Neuronal stem cell (in vitro differentiated cells): ENCODE results near the gene CST7.
A peak's percentile ranks its signal among the peaks of the same experiment; 100 is the strongest.

Source experiments
- DNase-seq: peaks from one replicate; pipeline ENCODE4 v3.0.0-alpha.2; 2013; ENCODE audit warnings: low spot score
- H2AFZ ChIP-seq: one replicate; pipeline ENCODE4 v1.6.1; 2013; ENCODE audit warnings: mild to moderate bottlenecking, low read length, inconsistent platforms
- H2AK5ac ChIP-seq: 2 replicates; pipeline ENCODE4 v1.6.1; 2013; ENCODE audit warnings: low read depth, mild to moderate bottlenecking, inconsistent platforms, low read length, moderate library complexity, mixed read lengths
- H2BK120ac ChIP-seq: 2 replicates; pipeline ENCODE4 v1.6.1; 2013; ENCODE audit warnings: low read depth, mild to moderate bottlenecking, inconsistent platforms, low read length, moderate library complexity, mixed read lengths
- H2BK12ac ChIP-seq: one replicate; pipeline ENCODE4 v1.6.1; 2013; ENCODE audit warnings: low read length, inconsistent platforms
- H2BK15ac ChIP-seq: 2 replicates; pipeline ENCODE4 v1.6.1; 2013; ENCODE audit warnings: mild to moderate bottlenecking, low read length, inconsistent platforms, mixed read lengths
- H2BK5ac ChIP-seq: one replicate; pipeline ENCODE4 v1.6.1; 2013; ENCODE audit warnings: inconsistent platforms, mild to moderate bottlenecking, low read length, moderate library complexity
- H3K14ac ChIP-seq: one replicate; pipeline ENCODE4 v1.6.1; 2013; ENCODE audit warnings: low read length, inconsistent platforms
- H3K18ac ChIP-seq: 2 replicates; pipeline ENCODE4 v1.6.1; 2013; ENCODE audit warnings: low read length, inconsistent platforms
- H3K23ac ChIP-seq: 2 replicates; pipeline ENCODE4 v1.6.1; 2013; ENCODE audit warnings: low read depth, mild to moderate bottlenecking, mixed read lengths, low read length, inconsistent platforms; ENCODE audit not compliant: poor library complexity
- H3K27ac ChIP-seq: replicated peaks from 3 replicates; pipeline ENCODE4 v1.5.1; 2013; ENCODE audit warnings: low read length, inconsistent platforms
- H3K27me3 ChIP-seq, 3 experiments: 2 replicates each; pipeline ENCODE4 v1.6.1; 2013; ENCODE audit warnings: low read length in 3 of 3, mild to moderate bottlenecking in 2 of 3, inconsistent platforms in 1 of 3, low read depth in 1 of 3, mixed read lengths in 1 of 3, moderate library complexity in 1 of 3; ENCODE audit not compliant: control insufficient read depth in 3 of 3, insufficient read depth in 3 of 3
- H3K36me3 ChIP-seq, 2 donors: replicated peaks in 1 of 2; 2 replicates each; pipeline ENCODE4 v1.6.1; 2013; ENCODE audit warnings: low read length in 2 of 2; ENCODE audit not compliant: control insufficient read depth in 2 of 2, insufficient read depth in 2 of 2
- H3K4ac ChIP-seq: 2 replicates; pipeline ENCODE4 v1.6.1; 2013; ENCODE audit warnings: inconsistent platforms, mild to moderate bottlenecking, low read length, moderate library complexity
- H3K4me1 ChIP-seq, 2 donors: 1 replicate in 1 of 2; 2 replicates in 1 of 2; pipeline ENCODE4 v1.6.1; 2013; ENCODE audit warnings: low read length in 2 of 2, low read depth in 1 of 2; ENCODE audit not compliant: control insufficient read depth in 2 of 2, insufficient read depth in 1 of 2
- H3K4me2 ChIP-seq: one replicate; pipeline ENCODE4 v1.6.1; 2013; ENCODE audit warnings: mild to moderate bottlenecking, low read length, inconsistent platforms; ENCODE audit not compliant: insufficient read depth, poor library complexity, severe bottlenecking
- H3K4me3 ChIP-seq, 2 donors: 2 replicates each; pipeline ENCODE4 v1.5.1; 2013; ENCODE audit warnings: low read length in 2 of 2, mild to moderate bottlenecking in 2 of 2, inconsistent platforms in 1 of 2, moderate library complexity in 1 of 2
- H3K79me1 ChIP-seq: one replicate; pipeline ENCODE4 v1.6.1; 2013; ENCODE audit warnings: low read depth, mild to moderate bottlenecking, inconsistent platforms, low read length, moderate library complexity
- H3K9ac ChIP-seq: one replicate; pipeline ENCODE4 v1.6.1; 2013; ENCODE audit warnings: mild to moderate bottlenecking, low read depth, low read length, inconsistent platforms; ENCODE audit not compliant: poor library complexity
- H3K9me3 ChIP-seq, 2 donors: replicated peaks in 1 of 2; 2 replicates each; pipeline versions ENCODE3 to v1.6.1; 2013; ENCODE audit warnings: low read length in 2 of 2, mild to moderate bottlenecking in 2 of 2, inconsistent platforms in 1 of 2, low read depth in 1 of 2, mixed read lengths in 1 of 2, moderate library complexity in 1 of 2; ENCODE audit not compliant: control insufficient read depth in 2 of 2, insufficient read depth in 1 of 2
- H4K8ac ChIP-seq: one replicate; pipeline ENCODE4 v1.6.1; 2013; ENCODE audit warnings: low read depth, mild to moderate bottlenecking, inconsistent platforms, low read length, moderate library complexity
- H4K91ac ChIP-seq: one replicate; pipeline ENCODE4 v1.6.1; 2013; ENCODE audit warnings: low read length, low read depth, mild to moderate bottlenecking, inconsistent platforms; ENCODE audit not compliant: poor library complexity
- WGBS, 2 donors: extraction: QIAGEN DNeasy Blood & Tissue Kit; methylation state at CpG; one replicate each; pipeline ENCODE4 v1.1.7; 2013; ENCODE audit warnings: missing lambda C conversion rate in 2 of 2, mixed read lengths in 1 of 2; ENCODE audit not compliant: insufficient read length in 2 of 2, insufficient replicate concordance in 1 of 2; ENCODE audit errors: extremely low coverage in 2 of 2; 5-methylcytosine and 5-hydroxymethylcytosine counted together

Gene CST7

GRCh38 chr20:24953621-24954133, 4.6 kb downstream of the CST7 start:
- Histone ChIP-seq H3K4ac (no peak overlapping the region), H2AFZ (no peak overlapping the region), H3K23ac (no peak overlapping the region), H3K4me1 (peaks cover 0 to 2% of the 10 kb centered on the region in 2 donors), H3K79me1 (peaks cover 2% of the 10 kb centered on the region), H2AK5ac (no peak overlapping the region), H4K91ac (no peak overlapping the region), H3K4me2 (no peak overlapping the region), H2BK15ac (no peak overlapping the region), H3K9ac (no peak overlapping the region), H4K8ac (no peak overlapping the region), H3K36me3 (peaks cover 7 to 22% of the 10 kb centered on the region in 2 donors), H3K18ac (peak overlapping the region; percentile 13), H2BK5ac (no peak overlapping the region), H3K27me3 (no peaks in the 10 kb centered on the region), H3K9me3 (no peaks in the 10 kb centered on the region), H3K27ac (no peak overlapping the region), H3K4me3 (no peak overlapping the region), H3K14ac (no peak overlapping the region), H2BK120ac (no peak overlapping the region), H2BK12ac (no peak overlapping the region)
- DNase-seq: no peak
- no CpG with 5 or more reads among the region's 16 CpGs for WGBS, 2 donors

DNA sequence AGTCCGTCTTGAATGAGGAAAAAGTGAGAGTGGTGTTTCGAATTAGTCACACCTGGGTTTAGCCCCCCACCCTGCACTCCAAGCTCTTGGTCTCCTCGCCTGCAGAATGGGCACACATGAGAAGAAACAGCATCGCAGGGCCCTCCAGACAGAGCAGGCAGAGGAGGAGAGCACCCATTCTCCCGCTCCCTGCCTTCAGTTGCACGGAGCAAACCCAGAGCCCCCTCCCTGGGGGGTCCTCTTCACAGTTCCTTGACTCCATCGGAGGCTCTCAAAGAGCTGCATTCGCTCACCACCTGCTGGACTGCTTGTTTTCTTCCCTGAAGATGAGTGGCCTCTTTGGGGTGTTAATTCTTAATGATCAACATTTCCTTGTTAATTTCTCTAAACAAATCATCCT, 5.1 kb downstream of the CST7 start:
- H2BK15ac ChIP-seq: no peak overlapping the region
- H4K8ac ChIP-seq: no peak overlapping the region
- no peak overlapping the region for H2AK5ac ChIP-seq
- no peak overlapping the region for H3K4me2 ChIP-seq
- no peak overlapping the region for H3K4ac ChIP-seq
- H3K4me3 ChIP-seq: no peak overlapping the region
- H2BK120ac ChIP-seq: no peak overlapping the region
- H3K9me3 ChIP-seq: no peaks in the 10 kb centered on the region
- no peaks in the 10 kb centered on the region for H3K27me3 ChIP-seq
- no peak overlapping the region for H2BK12ac ChIP-seq
- peaks cover 7 to 27% of the 10 kb centered on the region in 2 donors for H3K36me3 ChIP-seq
- no peak overlapping the region for H3K14ac ChIP-seq
- no peak overlapping the region for H3K18ac ChIP-seq
- no peak overlapping the region for H3K27ac ChIP-seq
- H3K79me1 ChIP-seq: peaks cover 2% of the 10 kb centered on the region
- no peak overlapping the region for H4K91ac ChIP-seq
- peaks cover 0 to 2% of the 10 kb centered on the region in 2 donors for H3K4me1 ChIP-seq
- no peak for DNase-seq
- H3K9ac ChIP-seq: no peak overlapping the region
- no peak overlapping the region for H3K23ac ChIP-seq
- no peak overlapping the region for H2AFZ ChIP-seq
- no CpG with 5 or more reads among the region's 8 CpGs for WGBS, 2 donors
- no peak overlapping the region for H2BK5ac ChIP-seq

- no peak overlapping the region for H3K27ac ChIP-seq
- peaks cover 2% of the 10 kb centered on the region for H3K79me1 ChIP-seq
- H3K4me3 ChIP-seq: no peak overlapping the region
- no CpG with 5 or more reads among the region's 2 CpGs for WGBS, 2 donors
- H3K36me3 ChIP-seq: peaks cover 8 to 31% of the 10 kb centered on the region in 2 donors
- H3K4me2 ChIP-seq: no peak overlapping the region
- no peak overlapping the region for H2BK12ac ChIP-seq
- H3K4ac ChIP-seq: no peak overlapping the region
- no peak overlapping the region for H3K9ac ChIP-seq
- no peak overlapping the region for H2AK5ac ChIP-seq
- no peak overlapping the region for H2AFZ ChIP-seq
- H3K9me3 ChIP-seq: no peaks in the 10 kb centered on the region
- H4K91ac ChIP-seq: no peak overlapping the region
- H2BK120ac ChIP-seq: no peak overlapping the region
- H3K23ac ChIP-seq: no peak overlapping the region
- H2BK5ac ChIP-seq: no peak overlapping the region
- H3K27me3 ChIP-seq: no peaks in the 10 kb centered on the region
- no peak overlapping the region for H3K18ac ChIP-seq
- H3K14ac ChIP-seq: no peak overlapping the region
- no peak overlapping the region for H4K8ac ChIP-seq
- H3K4me1 ChIP-seq: peaks cover 0 to 2% of the 10 kb centered on the region in 2 donors
- DNase-seq: no peak
- no peak overlapping the region for H2BK15ac ChIP-seq
Measured at GRCh38 chr20:24954566-24954965, 5.5 kb downstream of the CST7 start.

DNA sequence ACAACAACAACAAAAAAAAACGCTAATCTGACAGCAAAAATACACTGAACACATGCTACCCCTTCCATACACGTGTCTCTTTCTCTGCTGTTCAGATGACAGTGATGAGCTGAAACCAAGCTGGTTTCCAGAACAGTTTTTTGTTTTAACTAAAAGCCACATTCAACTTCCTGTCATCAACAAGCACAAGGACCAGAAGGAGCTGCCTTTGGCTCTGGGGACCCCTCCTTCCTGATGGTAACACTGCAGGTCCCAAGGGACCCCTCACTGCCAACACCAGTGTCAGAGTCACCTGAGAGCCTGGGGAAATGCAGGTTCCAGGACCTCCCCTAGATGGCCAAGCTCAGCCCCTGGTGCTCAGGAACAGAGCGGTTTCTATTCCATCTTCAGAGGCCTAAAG, 6.0 kb downstream of the CST7 start:
- no CpG with 5 or more reads among the region's 3 CpGs for WGBS, 2 donors

More for the DNA sequence above, 6.0 kb downstream of the CST7 start:
- no peak overlapping the region for H3K4ac ChIP-seq
- DNase-seq: no peak
- H3K27ac ChIP-seq: no peak overlapping the region
- H3K14ac ChIP-seq: no peak overlapping the region
- H2AFZ ChIP-seq: no peak overlapping the region
- no peaks in the 10 kb centered on the region for H3K27me3 ChIP-seq
- H3K4me3 ChIP-seq: no peak overlapping the region
- peaks cover 0 to 2% of the 10 kb centered on the region in 2 donors for H3K4me1 ChIP-seq
- H3K18ac ChIP-seq: no peak overlapping the region
- H2BK120ac ChIP-seq: no peak overlapping the region
- H2AK5ac ChIP-seq: no peak overlapping the region
- no peak overlapping the region for H2BK15ac ChIP-seq
- H4K91ac ChIP-seq: no peak overlapping the region
- H3K9ac ChIP-seq: no peak overlapping the region
- no peak overlapping the region for H4K8ac ChIP-seq
- peaks cover 9 to 36% of the 10 kb centered on the region in 2 donors for H3K36me3 ChIP-seq
- no peak overlapping the region for H3K4me2 ChIP-seq
- no peaks in the 10 kb centered on the region for H3K9me3 ChIP-seq
- H3K79me1 ChIP-seq: peaks cover 2% of the 10 kb centered on the region
- no peak overlapping the region for H2BK5ac ChIP-seq
- no peak overlapping the region for H3K23ac ChIP-seq
- no peak overlapping the region for H2BK12ac ChIP-seq
